OCI-LY7 (cell line): ENCODE data around the gene FIP1L1. TPM values are rescaled to one million over a fixed set of nuclear protein-coding genes. Genes with fewer than 3 reads are reported as not detected.

Experiments
- BruUV-seq: library from RNA; stranded (reverse); fragments of 400-500 nt; replicated peaks from 2 replicates; lab custom pipeline; 2021; lab: Mats Ljungman, UMichigan
- CTCF ChIA-PET: fragments of 300-600 bp; sonication (Branson Sonifier 250); formaldehyde crosslinking; loops from one replicate; lab custom pipeline; 2022; ENCODE audit warnings: antibody characterized with exemption; ENCODE audit not compliant: unreplicated experiment; lab: Charles Lee
- POLR2A ChIA-PET: fragments of 300-600 bp; sonication (Branson Sonifier 250); formaldehyde crosslinking; loops from one replicate; lab custom pipeline; 2022; ENCODE audit warnings: antibody characterized with exemption; lab: Charles Lee
- DNase-seq: peaks from one replicate; pipeline ENCODE4 v3.0.0-alpha.2; 2015; ENCODE audit warnings: low spot score
- H2AFZ ChIP-seq: fragments of 200-600 bp; sonication (generic), shearing (Covaris generic); 2 replicates; pipeline ENCODE4 v1.6.1; 2014; ENCODE audit warnings: mild to moderate bottlenecking, antibody characterized with exemption, low read length, moderate library complexity
- H3K27ac ChIP-seq: fragments of 200-600 bp; sonication (generic); 2 replicates; pipeline ENCODE4 v1.5.1; 2014; ENCODE audit warnings: mixed run types, low read depth, mild to moderate bottlenecking, moderate library complexity, low read length, inconsistent platforms; ENCODE audit not compliant: poor library complexity, severe bottlenecking
- H3K36me3 ChIP-seq: fragments of 200-600 bp; sonication (generic); 2 replicates; pipeline ENCODE4 v1.6.1; 2014; ENCODE audit warnings: mild to moderate bottlenecking, antibody characterized with exemption, low read length, moderate library complexity, mixed read lengths; ENCODE audit not compliant: insufficient read depth
- H3K4me1 ChIP-seq: fragments of 200-600 bp; sonication (generic); 2 replicates; pipeline ENCODE4 v1.5.1; 2014; ENCODE audit warnings: mild to moderate bottlenecking, low read length; ENCODE audit not compliant: insufficient read depth, poor library complexity, severe bottlenecking
- H3K4me2 ChIP-seq: fragments of 200-600 bp; sonication (generic); 2 replicates; pipeline ENCODE4 v1.6.1; 2014; ENCODE audit warnings: mild to moderate bottlenecking, low read length
- H3K4me3 ChIP-seq: fragments of 200-600 bp; sonication (generic); 2 replicates; pipeline ENCODE4 v1.5.1; 2014; ENCODE audit warnings: mild to moderate bottlenecking, low read depth, low read length; ENCODE audit not compliant: poor library complexity, severe bottlenecking
- H3K79me2 ChIP-seq: fragments of 200-600 bp; sonication (generic); 2 replicates; pipeline ENCODE4 v1.6.1; 2016; ENCODE audit warnings: low read depth, mild to moderate bottlenecking, low read length, moderate library complexity, mixed read lengths; ENCODE audit not compliant: insufficient read depth
- H3K9me2 ChIP-seq: fragments of 200-600 bp; sonication (generic); 2 replicates; pipeline ENCODE4 v1.6.1; 2016; ENCODE audit warnings: mild to moderate bottlenecking, low read length, mixed read lengths; ENCODE audit not compliant: insufficient read depth
- H3K9me3 ChIP-seq: fragments of 200-600 bp; sonication (generic); 2 replicates; pipeline ENCODE4 v1.6.1; 2014; ENCODE audit warnings: mild to moderate bottlenecking, mixed run types, low read length, mixed read lengths
- H4K20me1 ChIP-seq: fragments of 200-600 bp; sonication (generic); 2 replicates; pipeline ENCODE4 v1.6.1; 2014; ENCODE audit warnings: mild to moderate bottlenecking, antibody characterized with exemption, low read length, moderate library complexity, mixed read lengths; ENCODE audit not compliant: insufficient read depth
- CTCF ChIP-seq: fragments of 200-600 bp; sonication (generic); conservative IDR thresholded peaks from 2 replicates; pipeline ENCODE4 v1.5.1; 2014; ENCODE audit warnings: mild to moderate bottlenecking, antibody characterized with exemption, low read length, moderate library complexity, mixed read lengths
- EZH2phosphoT487 ChIP-seq: fragments of 200-600 bp; sonication (generic); IDR thresholded peaks from 2 replicates; pipeline ENCODE4 v1.6.1; 2018; ENCODE audit warnings: low read depth, borderline replicate concordance, mild to moderate bottlenecking, mixed run types, antibody characterized with exemption, low read length, moderate library complexity, mixed read lengths
- intact Hi-C: fragments of 100-400 bp; cut with micrococcal nuclease; formaldehyde crosslinking; loops from one replicate; pipeline ENCODE4 v1.10.0; 2022; ENCODE audit not compliant: unreplicated experiment
- total RNA-seq, 2 experiments: library from RNA; depleted of rRNA in 1 of 2; stranded (reverse); fragments of >200 nt in 1 of 2; shearing (Covaris generic) in 1 of 2; gene quantifications; 2 replicates each; pipeline ENCODE4 v1.2.3, GENCODE V29; 2014 to 2022

FIP1L1 gene
- total RNA-seq, 2 experiments from 2014 or later: 73.2 to 86.9 TPM

DNA sequence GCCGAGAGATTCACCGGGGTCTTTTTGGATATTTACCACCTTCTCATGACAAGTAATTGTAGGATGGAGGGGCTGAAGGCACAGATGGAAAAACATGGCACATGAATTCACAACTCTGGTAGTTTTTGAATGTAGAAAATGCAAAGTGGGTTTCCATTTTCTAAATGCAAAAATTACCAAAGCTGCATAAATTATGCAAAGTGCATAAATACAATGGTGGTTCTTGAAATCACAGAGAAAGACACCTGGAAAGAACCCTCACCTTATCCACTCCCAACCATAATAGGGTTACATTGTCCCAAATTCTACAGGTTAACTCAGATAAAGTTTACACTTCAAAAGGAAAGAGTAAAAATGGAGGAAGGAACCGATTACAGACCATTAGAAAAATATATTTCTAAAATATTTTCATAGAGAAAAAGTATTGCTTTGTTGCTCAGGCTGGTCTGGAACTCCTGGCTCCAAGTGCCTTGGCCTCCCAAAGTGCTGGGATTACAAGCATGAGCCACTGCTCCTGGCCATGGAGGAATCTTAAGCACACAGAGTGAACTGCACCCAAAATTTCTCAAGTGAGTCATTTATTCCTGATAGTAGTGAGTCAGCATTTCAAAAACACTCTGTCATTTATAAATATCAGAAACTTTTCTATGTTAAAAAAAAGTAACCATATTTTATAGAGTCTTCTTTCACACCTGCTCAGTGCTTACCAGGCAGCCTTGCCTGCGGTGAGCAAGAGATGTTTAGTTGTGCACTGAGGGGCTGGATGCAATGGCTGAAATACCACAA, 101.4 kb downstream of the FIP1L1 start:
- Histone ChIP-seq H3K27ac (no peak overlapping the region), H2AFZ (no peak overlapping the region), H3K79me2 (no peaks in the 10 kb centered on the region), H3K4me2 (no peak overlapping the region), H3K36me3 (no peaks in the 10 kb centered on the region), H3K4me3 (no peak overlapping the region), H3K9me2 (no peaks in the 10 kb centered on the region), H4K20me1 (no peaks in the 10 kb centered on the region), H3K4me1 (no peaks in the 10 kb centered on the region), H3K9me3 (no peaks in the 10 kb centered on the region)
- intact Hi-C loops: no loop called here
- DNase-seq: no peak
- BruUV-seq: no TSS peak
- TF ChIP-seq EZH2phosphoT487: no peak
- no peak for TF ChIP-seq CTCF
- POLR2A ChIA-PET: no interaction called here
- CTCF ChIA-PET: no interaction called here

GRCh38 chr4:53479736-53480525, 102.5 kb downstream of the FIP1L1 start:
- ChIA-PET CTCF (no interaction called here), POLR2A (interaction anchor here (0.9 kb wide), 1 partner anchor 10 kb away, joined by 4 read pairs; no protein-coding TSS in a partner anchor)
- no peak overlapping the region for H2AFZ ChIP-seq
- H3K4me1 ChIP-seq: no peaks in the 10 kb centered on the region
- no peak overlapping the region for H3K4me2 ChIP-seq
- H3K9me3 ChIP-seq: no peaks in the 10 kb centered on the region
- H4K20me1 ChIP-seq: no peaks in the 10 kb centered on the region
- no peaks in the 10 kb centered on the region for H3K79me2 ChIP-seq
- TF ChIP-seq CTCF: no peak
- no peak for TF ChIP-seq EZH2phosphoT487
- BruUV-seq: no TSS peak
- no peak overlapping the region for H3K4me3 ChIP-seq
- no peak for DNase-seq
- H3K9me2 ChIP-seq: no peaks in the 10 kb centered on the region
- no peaks in the 10 kb centered on the region for H3K36me3 ChIP-seq
- H3K27ac ChIP-seq: no peak overlapping the region
- intact Hi-C loops: no loop called here
